GM23248 (cell line): Measurements from ENCODE around the gene ORAI2.

Experiments used
- EZH2 ChIP-seq: fragments of 200-600 bp; sonication (generic); IDR thresholded peaks from 2 replicates; pipeline ENCODE4 v1.6.1; 2018; ENCODE audit warnings: antibody characterized with exemption, mild to moderate bottlenecking; ENCODE audit not compliant: insufficient read depth, poor library complexity, severe bottlenecking
- EZH2phosphoT487 ChIP-seq: fragments of 200-600 bp; sonication (generic); IDR thresholded peaks from 2 replicates; pipeline ENCODE4 v1.6.1; 2018; ENCODE audit warnings: antibody characterized with exemption, moderate library complexity, mild to moderate bottlenecking, low read depth; ENCODE audit not compliant: insufficient read depth

- TF ChIP-seq EZH2phosphoT487 (no peak), EZH2 (no peak)
Observed at GRCh38 chr7:102429141-102429899, 4.1 kb upstream of the ORAI2 start.
